HFFc6 (cell line): ENCODE results near the gene FAM131A. TPM values are rescaled to one million over a fixed set of nuclear protein-coding genes. Genes with fewer than 3 reads are reported as not detected.

Source experiments
- DNase-seq: peaks from one replicate; pipeline ENCODE4 v3.0.0-alpha.2; 2018
- H3K27ac Mint-ChIP-seq: 2 replicates; pipeline ENCODE4 v1.8.0; 2020; ENCODE audit warnings: mild to moderate bottlenecking, mixed read lengths
- H3K27me3 Mint-ChIP-seq: 2 replicates; pipeline ENCODE4 v1.8.0; 2021; ENCODE audit warnings: mild to moderate bottlenecking, moderate library complexity, mixed read lengths; ENCODE audit not compliant: insufficient read depth
- H3K36me3 Mint-ChIP-seq: 2 replicates; pipeline ENCODE4 v1.8.0; 2021; ENCODE audit warnings: low read depth, mixed read lengths
- H3K4me1 Mint-ChIP-seq: 2 replicates; pipeline ENCODE4 v1.8.0; 2020; ENCODE audit warnings: low read depth, mixed read lengths
- H3K4me3 Mint-ChIP-seq: 2 replicates; pipeline ENCODE4 v1.8.0; 2020; ENCODE audit warnings: mild to moderate bottlenecking, moderate library complexity, mixed read lengths
- H3K9me3 Mint-ChIP-seq: 2 replicates; pipeline ENCODE4 v1.8.0; 2020; ENCODE audit warnings: mild to moderate bottlenecking, mixed read lengths
- total RNA-seq, 6 experiments: library from RNA; stranded (reverse); fragmentation: NEBNext Ultra II Directional; extraction: Animal tissue kit (Norgen Biotek cat#: 25700); gene quantifications; 2 replicates in 1 of 6; 3 replicates in 5 of 6; pipeline ENCODE4 v1.2.3, GENCODE V29; 2021
- TF ChIP-seq, protein P1 (sequence below): fragments of 200-600 bp; sonication (generic); IDR thresholded peaks from 2 replicates; pipeline ENCODE4 v1.5.0; 2021; ENCODE audit warnings: antibody characterized with exemption, mild to moderate bottlenecking

The FAM131A gene
- total RNA-seq, 6 experiments from 2014 or later = 11.2 to 13.6 (median 11.9) TPM

- peaks cover 18% of the 10 kb centered on the region for H3K36me3 Mint-ChIP-seq
- H3K4me3 Mint-ChIP-seq = no peak overlapping the region
- H3K4me1 Mint-ChIP-seq = peaks cover 56% of the 10 kb centered on the region
- peak overlapping the region; percentile 22; the same call in 1 of the 2 replicates for H3K27ac Mint-ChIP-seq
- H3K27me3 Mint-ChIP-seq = peaks cover 7% of the 10 kb centered on the region
- DNase-seq = peak; percentile 15
- TF ChIP-seq, protein P1, sequence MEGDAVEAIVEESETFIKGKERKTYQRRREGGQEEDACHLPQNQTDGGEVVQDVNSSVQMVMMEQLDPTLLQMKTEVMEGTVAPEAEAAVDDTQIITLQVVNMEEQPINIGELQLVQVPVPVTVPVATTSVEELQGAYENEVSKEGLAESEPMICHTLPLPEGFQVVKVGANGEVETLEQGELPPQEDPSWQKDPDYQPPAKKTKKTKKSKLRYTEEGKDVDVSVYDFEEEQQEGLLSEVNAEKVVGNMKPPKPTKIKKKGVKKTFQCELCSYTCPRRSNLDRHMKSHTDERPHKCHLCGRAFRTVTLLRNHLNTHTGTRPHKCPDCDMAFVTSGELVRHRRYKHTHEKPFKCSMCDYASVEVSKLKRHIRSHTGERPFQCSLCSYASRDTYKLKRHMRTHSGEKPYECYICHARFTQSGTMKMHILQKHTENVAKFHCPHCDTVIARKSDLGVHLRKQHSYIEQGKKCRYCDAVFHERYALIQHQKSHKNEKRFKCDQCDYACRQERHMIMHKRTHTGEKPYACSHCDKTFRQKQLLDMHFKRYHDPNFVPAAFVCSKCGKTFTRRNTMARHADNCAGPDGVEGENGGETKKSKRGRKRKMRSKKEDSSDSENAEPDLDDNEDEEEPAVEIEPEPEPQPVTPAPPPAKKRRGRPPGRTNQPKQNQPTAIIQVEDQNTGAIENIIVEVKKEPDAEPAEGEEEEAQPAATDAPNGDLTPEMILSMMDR = no peak
- H3K9me3 Mint-ChIP-seq = no peaks in the 10 kb centered on the region
These were observed 5.9 kb downstream of the FAM131A start for GRCh38 chr3:184343200-184343876.

- TF ChIP-seq, protein P1 = no peak
- Mint-ChIP-seq H3K27me3 (peaks cover 7% of the 10 kb centered on the region), H3K9me3 (no peaks in the 10 kb centered on the region), H3K4me3 (no peak overlapping the region), H3K4me1 (peaks cover 48% of the 10 kb centered on the region), H3K36me3 (peaks cover 18% of the 10 kb centered on the region), H3K27ac (no peak overlapping the region)
- DNase-seq = no peak
These were observed 7.3 kb downstream of the FAM131A start for GRCh38 chr3:184344579-184345316.

GRCh38 chr3:184345317-184346144 lies 8.1 kb downstream of the FAM131A start:
- DNase-seq = peak; percentile 78
- Mint-ChIP-seq H3K4me3 (peak overlapping the region; percentile 56; the same call in 1 of the 2 replicates), H3K4me1 (peaks cover 45% of the 10 kb centered on the region), H3K27me3 (peaks cover 7% of the 10 kb centered on the region), H3K9me3 (no peaks in the 10 kb centered on the region), H3K27ac (peak overlapping the region; percentile 60), H3K36me3 (peaks cover 17% of the 10 kb centered on the region)
- TF ChIP-seq, protein P1 = peak; percentile 76

GRCh38 chr3:184346480-184347190 lies 9.2 kb downstream of the FAM131A start:
- Mint-ChIP-seq H3K27ac (no peak overlapping the region), H3K4me1 (peaks cover 34% of the 10 kb centered on the region)

More at GRCh38 chr3:184346480-184347190, 9.2 kb downstream of the FAM131A start:
- H3K27me3 Mint-ChIP-seq = peaks cover 7% of the 10 kb centered on the region
- H3K9me3 Mint-ChIP-seq = no peaks in the 10 kb centered on the region
- no peak overlapping the region for H3K4me3 Mint-ChIP-seq
- peaks cover 13% of the 10 kb centered on the region for H3K36me3 Mint-ChIP-seq
- DNase-seq = no peak
- TF ChIP-seq, protein P1 = no peak
